ENCODE results near the gene ZNF683.
A peak's percentile ranks its signal among the peaks of the same experiment; 100 is the strongest.

The ZNF683 gene

GRCh38 chr1:26411624-26412074, 39.1 kb upstream of the ZNF683 start:
- no peak overlapping the region for H3K4me3 ChIP-seq (ENCODE audit: low read depth, low read length)
- DNase-seq (ENCODE audit: low read depth) = no peak
- TF ChIP-seq POLR2A (IDR thresholded peaks at IDR 0.05; ENCODE audit: extremely low read depth, insufficient read length) (no peak), MAX (IDR thresholded peaks at IDR 0.05; ENCODE audit: low read depth, low read length) (no peak), CTCF (IDR thresholded peaks at IDR 0.05; ENCODE audit: low read depth, low read length) (no peak), MYC (IDR thresholded peaks at IDR 0.05; ENCODE audit: low read depth, low read length) (no peak)

GRCh38 chr1:26410706-26411623, 38.4 kb upstream of the ZNF683 start, which contains the start of gene LIN28A:
LIN28A (plus strand) TSS chr1:26410817; CDS start chr1:26410892, 75 bp downstream.
- DNase-seq (ENCODE audit: low read depth) = no peak
- H3K4me3 ChIP-seq (ENCODE audit: low read depth, low read length) = no peak within 1 kb of the TSS
- no peak for TF ChIP-seq POLR2A (IDR thresholded peaks at IDR 0.05; ENCODE audit: extremely low read depth, insufficient read length)
- TF ChIP-seq MAX (IDR thresholded peaks at IDR 0.05; ENCODE audit: low read depth, low read length) = no peak
- TF ChIP-seq CTCF (IDR thresholded peaks at IDR 0.05; ENCODE audit: low read depth, low read length) = no peak

- no peak for DNase-seq (ENCODE audit: low read depth)
- TF ChIP-seq MAX (IDR thresholded peaks at IDR 0.05; ENCODE audit: low read depth, low read length) (no peak), CTCF (IDR thresholded peaks at IDR 0.05; ENCODE audit: low read depth, low read length) (no peak), POLR2A (IDR thresholded peaks at IDR 0.05; ENCODE audit: extremely low read depth, insufficient read length) (no peak), MYC (IDR thresholded peaks at IDR 0.05; ENCODE audit: low read depth, low read length) (no peak)
- H3K4me3 ChIP-seq (ENCODE audit: low read depth, low read length) = no peak overlapping the region
Observed at GRCh38 chr1:26409191-26409807, 36.7 kb upstream of the ZNF683 start.

GRCh38 chr1:26408604-26409003, 36.1 kb upstream of the ZNF683 start:
- DNase-seq (ENCODE audit: low read depth) = peak; percentile 74
- peak; percentile 95 for TF ChIP-seq MAX (IDR thresholded peaks at IDR 0.05; ENCODE audit: low read depth, low read length)
- no peak for TF ChIP-seq POLR2A (IDR thresholded peaks at IDR 0.05; ENCODE audit: extremely low read depth, insufficient read length)
- TF ChIP-seq MYC (IDR thresholded peaks at IDR 0.05; ENCODE audit: low read depth, low read length) = no peak; the same call in 1 of the 2 replicates
- no peak overlapping the region for H3K4me3 ChIP-seq (ENCODE audit: low read depth, low read length)

- H3K4me3 ChIP-seq (ENCODE audit: low read depth, low read length) = no peak overlapping the region
- DNase-seq (ENCODE audit: low read depth) = no peak
- TF ChIP-seq CTCF (IDR thresholded peaks at IDR 0.05; ENCODE audit: low read depth, low read length) = no peak
- TF ChIP-seq POLR2A (IDR thresholded peaks at IDR 0.05; ENCODE audit: extremely low read depth, insufficient read length) = no peak
- TF ChIP-seq MYC (IDR thresholded peaks at IDR 0.05; ENCODE audit: low read depth, low read length) = no peak
- no peak for TF ChIP-seq MAX (IDR thresholded peaks at IDR 0.05; ENCODE audit: low read depth, low read length)
Observed at GRCh38 chr1:26405281-26405915, 32.8 kb upstream of the ZNF683 start.

All from NB4 (cell line).